Measurements from ENCODE around the gene PPM1F.

PPM1F gene, protein sequence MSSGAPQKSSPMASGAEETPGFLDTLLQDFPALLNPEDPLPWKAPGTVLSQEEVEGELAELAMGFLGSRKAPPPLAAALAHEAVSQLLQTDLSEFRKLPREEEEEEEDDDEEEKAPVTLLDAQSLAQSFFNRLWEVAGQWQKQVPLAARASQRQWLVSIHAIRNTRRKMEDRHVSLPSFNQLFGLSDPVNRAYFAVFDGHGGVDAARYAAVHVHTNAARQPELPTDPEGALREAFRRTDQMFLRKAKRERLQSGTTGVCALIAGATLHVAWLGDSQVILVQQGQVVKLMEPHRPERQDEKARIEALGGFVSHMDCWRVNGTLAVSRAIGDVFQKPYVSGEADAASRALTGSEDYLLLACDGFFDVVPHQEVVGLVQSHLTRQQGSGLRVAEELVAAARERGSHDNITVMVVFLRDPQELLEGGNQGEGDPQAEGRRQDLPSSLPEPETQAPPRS

DNA sequence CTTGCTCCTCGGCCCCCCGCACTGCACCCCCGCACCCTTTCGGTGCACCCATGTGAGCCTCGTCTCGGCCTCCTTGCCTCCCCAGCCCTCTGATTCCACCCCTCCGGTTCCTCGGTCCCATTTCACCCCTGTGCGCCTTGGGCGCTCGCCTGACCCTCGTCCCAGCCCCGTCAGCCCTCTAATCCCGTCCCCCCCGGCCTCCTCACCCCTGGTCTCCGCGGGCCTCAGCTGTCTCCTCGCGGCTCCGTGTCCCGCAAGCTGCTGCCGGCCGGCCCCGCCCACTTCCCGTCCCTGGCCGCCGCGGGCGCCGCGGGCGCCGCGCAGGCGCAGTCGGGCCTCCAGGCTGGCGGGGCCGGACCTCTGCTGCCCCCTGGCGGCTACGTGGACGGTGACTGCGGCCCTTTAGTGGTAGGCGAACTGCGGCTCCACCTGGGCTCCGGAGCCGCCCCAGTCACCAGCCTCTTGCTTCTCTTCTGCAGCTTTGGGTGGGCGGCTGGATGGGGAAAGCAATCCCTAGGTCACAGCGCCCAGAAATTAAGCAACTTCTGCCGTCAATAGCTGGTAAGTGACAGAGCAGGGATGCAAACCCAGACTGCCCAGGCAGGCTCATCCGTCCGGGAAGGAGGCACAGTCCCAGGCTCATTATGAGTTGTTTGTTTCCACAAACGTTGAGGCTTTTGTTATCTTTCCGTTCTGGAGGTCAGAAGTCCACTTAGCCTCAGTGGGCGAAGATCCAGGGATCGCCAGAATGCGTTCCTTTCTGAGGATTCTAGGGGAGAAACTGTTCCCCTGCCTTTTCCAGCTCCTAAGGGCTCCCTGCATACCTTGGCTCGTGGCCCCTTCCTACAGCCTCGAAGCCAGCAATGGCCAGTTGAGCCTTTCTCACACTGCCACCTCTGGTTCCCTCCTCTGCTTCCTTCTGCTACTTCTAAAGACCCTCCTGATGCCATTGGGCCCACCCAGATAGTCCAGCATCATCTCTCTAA lies at the start of gene PPM1F:
PPM1F (minus strand) TSS at position 263 of the 986 bp plus-strand sequence. CDS start 6,800 bp downstream, outside the sequence.
- DNase-seq (ENCODE audit: low read depth in 1 of 2, low spot score in 1 of 2), result peak; percentile 80 to 95

DNA sequence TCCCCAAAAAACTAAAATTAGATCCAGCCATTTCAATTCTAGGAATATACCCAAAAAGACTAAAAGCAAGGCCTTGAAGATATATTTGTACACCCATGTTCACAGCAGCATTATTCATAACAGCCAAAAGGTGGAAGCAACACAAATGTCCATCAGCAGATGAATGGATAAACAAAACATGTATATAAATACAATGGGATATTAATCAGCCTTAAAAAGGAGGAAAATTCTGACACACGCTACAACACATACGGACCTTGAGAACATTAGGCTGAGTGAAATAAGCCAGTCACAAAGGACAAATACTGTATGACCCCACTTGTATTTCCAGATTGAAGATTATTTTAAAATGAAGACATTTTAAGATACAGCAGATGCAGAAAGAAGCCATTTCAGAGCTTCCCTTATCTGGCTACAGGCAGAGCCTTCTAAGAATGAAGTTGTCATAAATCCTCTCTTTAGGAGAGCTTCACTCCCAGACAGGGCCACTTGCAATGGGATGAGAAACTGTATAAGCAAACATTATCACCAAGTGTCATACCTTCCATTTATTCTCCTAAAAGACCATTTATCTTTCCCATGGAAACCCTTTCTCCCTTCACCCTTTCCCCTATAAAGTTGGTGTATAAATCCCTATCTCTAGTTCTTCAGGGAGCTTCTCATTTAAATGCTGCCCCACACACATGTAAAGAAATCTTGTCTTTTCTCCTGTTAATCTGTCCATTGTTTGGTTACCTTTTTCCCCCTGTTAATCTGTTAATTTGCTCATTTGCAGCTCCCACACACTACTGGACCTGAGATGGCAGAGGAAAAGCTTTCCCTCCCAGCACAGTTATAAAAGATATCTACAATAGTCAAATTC lies 49.2 kb upstream of the PPM1F start:
- DNase-seq (ENCODE audit: low read depth in 1 of 2, low spot score in 1 of 2), result no peak

DNA sequence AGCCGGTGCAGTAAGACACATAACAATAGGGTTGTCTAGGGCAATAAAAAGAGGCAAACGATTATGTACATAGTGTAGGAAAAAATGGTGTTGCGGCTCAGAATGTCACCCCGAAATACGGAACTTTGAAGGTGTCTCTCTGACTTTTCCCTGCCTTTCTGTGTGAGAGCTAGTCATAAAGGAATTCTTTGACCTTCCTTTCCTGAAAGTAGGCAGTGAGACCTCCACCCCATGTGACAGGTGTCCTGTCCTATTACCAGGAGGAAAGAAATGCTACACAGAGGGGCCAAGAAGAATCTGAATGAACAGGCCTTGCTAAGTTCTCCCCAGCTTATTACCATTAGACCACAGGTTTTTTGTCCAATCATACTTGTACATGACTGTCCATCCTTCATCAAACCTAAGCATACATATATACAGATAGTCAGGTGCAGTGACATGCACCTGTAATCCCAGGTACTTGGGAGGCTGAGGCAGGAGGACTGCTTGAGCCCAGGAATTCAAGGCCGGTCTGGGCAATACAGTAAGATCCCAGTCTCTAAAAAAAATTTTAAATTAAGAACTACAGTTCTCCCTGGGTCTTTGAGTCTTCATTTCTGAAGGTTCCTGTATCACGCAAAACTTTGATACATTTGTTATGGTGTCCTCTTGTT lies 46.1 kb upstream of the PPM1F start:
- no peak for DNase-seq (ENCODE audit: low read depth in 1 of 2, low spot score in 1 of 2)

DNA sequence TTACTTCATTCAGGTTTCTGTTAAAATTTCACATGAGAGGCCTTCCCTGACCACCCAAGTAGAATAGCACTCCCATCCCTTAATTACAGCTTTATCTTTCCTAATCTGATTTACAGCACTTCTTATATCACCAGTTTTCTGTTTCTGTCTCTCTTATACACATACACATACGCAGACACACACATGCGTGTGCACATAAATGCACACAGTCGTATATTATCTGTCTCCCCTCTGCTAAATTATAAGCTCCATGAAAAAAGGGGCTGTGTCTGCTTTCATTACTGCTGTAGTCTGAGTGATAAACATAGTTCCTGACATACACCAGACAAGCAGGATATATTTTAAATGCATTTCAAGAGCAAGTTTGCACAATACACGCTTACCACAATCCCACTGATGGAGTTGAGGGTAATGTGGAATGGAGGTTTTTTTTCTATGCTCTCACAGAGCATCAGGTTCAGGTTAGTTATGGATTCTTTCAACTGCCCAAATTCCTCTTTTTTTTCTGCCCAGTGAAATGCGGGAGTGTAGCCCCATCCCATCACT lies 43.6 kb upstream of the PPM1F start:
- DNase-seq (ENCODE audit: low read depth in 1 of 2, low spot score in 1 of 2), result no peak

DNA sequence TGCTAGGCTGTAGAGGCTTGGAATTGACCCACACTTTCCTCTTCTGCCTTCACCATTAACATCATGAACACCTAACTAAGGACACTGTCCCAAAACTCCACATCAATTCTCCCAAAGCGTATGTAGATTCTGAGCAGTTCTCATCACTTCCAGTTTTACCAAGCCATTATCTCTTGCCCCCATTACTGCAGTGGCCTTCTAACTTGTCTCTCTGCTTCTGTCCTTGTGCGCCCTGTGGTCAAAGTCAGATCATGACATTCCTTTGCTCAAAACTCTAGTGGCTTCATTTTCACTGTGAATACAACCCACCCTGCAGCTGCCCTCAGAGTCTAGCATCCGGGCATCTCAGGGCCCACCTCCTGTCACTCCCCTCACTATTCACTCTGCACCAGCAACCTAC lies 43.0 kb upstream of the PPM1F start:
- DNase-seq (ENCODE audit: low read depth in 1 of 2, low spot score in 1 of 2), result no peak

DNA sequence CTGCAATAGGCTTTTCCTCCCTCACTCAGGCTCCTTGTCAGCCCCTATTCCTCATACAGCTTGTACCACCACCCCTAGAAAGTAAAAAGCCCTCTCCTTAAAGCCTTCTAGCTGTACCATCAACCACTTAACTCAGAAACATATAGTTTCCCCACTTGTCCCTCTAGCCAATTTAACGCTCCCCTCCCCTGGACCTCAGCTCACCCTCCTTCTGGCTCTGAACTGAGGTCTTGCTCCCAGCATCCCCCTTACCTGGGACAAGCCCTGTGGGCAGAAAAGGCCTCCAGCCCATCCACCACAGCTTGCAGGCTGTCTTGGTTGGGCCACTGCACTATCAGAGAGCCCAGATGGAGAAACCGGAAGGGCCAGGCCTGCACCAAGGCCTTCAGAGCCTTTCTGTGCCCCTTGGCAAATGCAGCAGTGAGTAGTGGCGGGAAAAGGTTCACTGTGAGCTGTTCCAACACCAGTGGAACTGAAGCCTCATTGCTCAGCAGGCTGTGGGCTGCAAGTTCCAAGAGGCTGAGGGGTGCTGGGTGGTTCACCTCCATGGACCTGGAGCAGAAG lies 42.3 kb upstream of the PPM1F start:
- no peak for DNase-seq (ENCODE audit: low read depth in 1 of 2, low spot score in 1 of 2)

DNA sequence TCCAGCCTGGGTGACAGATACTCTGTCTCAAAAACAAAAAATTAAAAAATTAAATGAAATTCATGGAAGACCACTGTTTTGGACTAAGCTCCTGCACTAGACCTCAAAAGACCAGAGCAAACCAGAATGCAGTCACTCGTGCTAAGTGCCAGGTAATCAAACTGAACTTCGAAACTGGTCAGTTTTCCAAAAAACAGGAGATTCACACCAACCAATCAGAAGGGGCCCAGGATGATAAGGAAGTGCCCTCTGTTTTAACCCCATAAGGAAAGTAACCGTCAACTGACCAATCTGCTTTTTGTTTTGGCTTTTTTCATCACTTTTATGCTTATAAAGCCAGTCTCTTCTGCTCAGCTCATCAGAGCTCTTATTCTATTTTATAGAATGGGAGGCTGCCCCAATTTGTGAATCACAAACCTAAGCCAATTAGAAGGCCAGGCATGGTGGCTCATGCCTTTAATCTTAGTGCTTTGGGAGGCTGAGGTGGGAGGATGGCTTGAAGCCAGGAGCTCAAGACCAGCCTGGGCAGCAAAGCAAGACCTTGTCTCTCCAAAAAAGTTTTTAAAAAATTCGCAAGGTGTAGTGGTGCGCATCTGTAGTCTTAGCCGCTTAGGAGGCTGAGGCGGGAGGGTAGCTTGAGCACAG lies 40.1 kb upstream of the PPM1F start:
- no peak for DNase-seq (ENCODE audit: low read depth in 1 of 2, low spot score in 1 of 2)

DNA sequence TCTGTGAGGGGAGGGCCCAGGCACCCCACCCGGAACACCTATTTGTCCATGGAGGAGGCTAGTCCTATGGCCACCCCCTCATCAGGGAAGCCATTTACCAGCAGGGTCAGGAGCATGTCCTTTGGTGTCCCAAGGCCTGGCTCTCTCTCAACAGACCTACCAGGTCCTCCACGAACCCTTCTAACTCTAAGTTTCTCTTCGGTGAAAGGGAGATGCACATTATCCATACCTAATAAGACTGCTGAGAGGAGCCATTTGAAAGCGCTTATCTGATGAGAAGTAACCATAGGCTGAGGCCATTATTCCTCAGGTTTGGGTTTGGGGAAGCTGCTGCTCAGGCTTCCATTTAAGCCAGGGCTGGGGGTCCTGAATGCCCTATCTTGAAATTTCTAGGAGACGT lies 39.1 kb upstream of the PPM1F start:
- DNase-seq (ENCODE audit: low read depth in 1 of 2, low spot score in 1 of 2), result no peak

DNA sequence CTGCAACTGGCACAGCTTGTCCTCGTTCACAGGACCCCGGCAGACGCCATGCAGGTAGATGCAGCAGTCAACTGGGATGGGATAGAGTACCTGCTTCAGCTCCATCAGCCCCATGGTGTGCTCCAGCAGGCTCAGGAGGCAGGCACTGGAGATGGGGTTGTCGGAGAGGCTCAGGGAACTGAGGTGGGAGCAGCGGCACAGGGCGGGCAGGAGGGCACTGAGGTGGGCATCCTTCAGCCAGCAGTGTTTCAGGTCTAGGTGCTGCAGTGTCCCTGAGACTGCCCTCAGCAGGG lies 38.6 kb upstream of the PPM1F start:
- DNase-seq (ENCODE audit: low read depth in 1 of 2, low spot score in 1 of 2), result no peak

DNA sequence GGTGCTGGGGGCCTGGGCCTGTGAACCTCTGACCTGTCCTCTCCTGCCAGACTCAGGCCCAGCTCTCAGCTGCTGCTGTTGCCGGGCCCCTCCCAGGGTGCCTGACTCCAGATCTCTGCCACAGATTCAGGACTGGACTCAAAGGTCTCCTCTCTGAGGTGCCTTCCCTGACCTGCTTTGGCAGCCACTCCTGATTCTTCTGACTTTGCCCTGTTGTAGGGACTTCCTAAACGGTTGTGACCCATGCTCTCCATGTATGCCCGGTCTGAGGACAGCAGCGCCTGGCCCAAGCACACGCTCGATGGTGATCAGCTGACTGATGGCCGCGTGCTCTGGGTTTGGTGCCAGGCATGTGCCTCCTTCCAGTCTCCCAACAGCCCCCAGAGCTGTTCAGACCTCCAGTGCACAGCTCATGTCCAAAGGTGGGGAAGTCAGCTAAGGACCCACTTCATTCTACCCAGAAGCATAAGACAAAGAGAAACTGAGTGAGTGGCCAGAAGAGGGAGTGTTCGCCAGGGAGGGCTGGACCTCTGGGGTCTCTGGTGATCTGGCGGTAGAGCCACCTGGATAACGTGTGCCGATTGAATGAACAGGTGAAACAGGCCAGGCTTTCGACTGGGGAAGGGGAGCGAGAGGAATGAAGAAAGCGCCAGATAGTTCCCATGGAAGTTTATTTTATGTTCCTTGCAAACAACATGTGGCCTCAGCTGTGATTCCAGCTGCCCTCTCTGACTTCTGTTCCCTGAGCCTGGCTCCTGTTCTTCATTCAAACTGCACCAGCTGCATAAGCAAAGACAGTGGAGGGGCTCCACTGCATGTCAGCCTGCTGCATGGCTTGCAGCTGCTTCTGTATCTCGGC lies 38.0 kb upstream of the PPM1F start:
- DNase-seq (ENCODE audit: low read depth in 1 of 2, low spot score in 1 of 2), result no peak

DNA sequence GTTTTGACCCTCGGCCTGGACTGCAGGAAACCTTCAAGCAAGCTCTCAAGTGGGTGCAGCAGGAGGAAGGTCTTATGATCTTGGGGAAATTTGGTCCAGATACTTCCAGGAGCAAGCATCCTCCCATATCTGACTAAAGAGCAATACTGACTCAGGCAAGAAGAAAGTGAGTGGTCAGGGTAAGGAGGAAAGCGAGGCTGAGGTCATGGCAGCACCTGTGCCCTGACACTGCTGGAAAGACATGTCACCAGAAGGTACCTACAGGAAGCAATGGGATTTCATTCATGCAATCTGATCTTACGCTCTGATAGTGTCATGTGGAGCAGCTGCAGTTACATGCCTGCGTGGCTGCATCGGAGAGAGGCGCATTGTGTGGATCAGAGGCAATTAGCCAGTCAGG lies 36.4 kb upstream of the PPM1F start:
- no peak for DNase-seq (ENCODE audit: low read depth in 1 of 2, low spot score in 1 of 2)

DNA sequence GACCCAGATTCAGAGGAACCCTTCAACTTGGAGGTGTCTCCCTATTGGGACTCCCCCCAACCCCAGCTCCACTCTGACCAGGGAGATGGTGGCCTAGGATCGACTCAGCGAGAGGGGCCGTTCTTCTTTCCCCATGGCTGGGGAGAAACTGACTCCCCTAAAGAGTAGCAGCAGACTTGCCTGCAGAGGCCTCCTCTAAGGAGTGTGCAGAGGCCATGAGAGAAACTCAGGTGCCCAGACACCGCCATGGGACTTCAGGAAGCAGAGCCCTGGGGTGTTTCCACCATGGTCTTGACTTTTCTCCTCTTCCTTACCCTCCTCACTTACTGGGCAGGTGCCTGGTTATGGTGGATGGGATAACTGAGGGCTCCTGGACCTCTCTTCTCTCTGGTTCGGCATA lies 32.6 kb upstream of the PPM1F start:
- DNase-seq (ENCODE audit: low read depth in 1 of 2, low spot score in 1 of 2), result no peak

DNA sequence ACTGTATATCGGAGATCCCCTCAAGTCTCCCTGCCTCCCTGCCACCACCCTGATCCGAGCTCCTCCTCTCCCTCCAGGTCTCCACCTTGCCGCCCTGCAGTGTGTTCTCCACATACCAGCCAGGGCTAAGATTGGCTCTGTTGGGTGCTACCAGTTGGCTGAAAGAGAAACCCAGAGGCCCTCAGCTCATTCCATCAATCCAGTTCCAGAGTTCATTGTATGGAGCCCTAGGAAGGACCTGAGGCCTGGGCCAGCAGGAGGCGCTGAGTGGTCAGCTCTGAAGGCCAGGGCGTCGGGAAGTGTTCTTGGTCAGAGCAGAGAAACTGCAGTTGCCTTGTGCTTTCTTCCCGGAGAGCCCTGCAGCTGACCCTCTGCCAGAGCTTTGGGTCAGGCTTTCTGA lies 32.1 kb upstream of the PPM1F start:
- no peak for DNase-seq (ENCODE audit: low read depth in 1 of 2, low spot score in 1 of 2)

DNA sequence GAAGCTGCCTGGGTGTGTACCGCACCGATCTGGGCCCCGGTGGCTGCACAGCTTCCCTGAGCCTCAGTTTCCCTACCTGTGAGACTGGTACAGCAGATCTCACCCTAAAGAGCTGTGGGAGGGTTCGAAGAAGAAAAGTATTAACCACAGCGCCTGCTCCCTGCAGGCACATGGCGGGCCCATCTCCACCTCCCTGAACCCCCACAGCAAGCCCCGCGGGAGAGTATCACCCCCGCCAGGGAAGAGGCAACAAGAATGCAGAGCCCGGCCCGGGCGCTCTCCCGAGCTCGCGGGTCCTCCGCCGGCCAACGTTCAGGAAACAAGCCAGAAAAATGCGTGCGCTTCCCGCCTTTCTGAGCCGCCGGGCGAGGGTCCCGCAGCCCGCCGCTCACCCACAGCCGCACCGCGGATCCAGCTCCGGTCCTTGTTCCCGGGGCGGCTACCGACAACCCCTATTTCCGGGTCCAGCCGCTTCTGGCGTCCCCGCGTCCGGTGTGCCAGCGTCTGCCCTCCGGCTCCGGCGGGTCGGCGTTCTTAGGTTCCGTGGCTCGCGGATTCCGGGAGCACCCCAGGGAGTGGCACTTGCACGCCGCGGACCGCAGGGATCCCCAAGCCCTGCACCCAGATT lies 29.8 kb upstream of the PPM1F start, which contains the start of gene TOP3B:
TOP3B (minus strand) TSS at position 450 of the 628 bp plus-strand sequence. CDS start 7,078 bp downstream, outside the sequence.
- peak; percentile 78 to 82 for DNase-seq (ENCODE audit: low read depth in 1 of 2, low spot score in 1 of 2)

DNA sequence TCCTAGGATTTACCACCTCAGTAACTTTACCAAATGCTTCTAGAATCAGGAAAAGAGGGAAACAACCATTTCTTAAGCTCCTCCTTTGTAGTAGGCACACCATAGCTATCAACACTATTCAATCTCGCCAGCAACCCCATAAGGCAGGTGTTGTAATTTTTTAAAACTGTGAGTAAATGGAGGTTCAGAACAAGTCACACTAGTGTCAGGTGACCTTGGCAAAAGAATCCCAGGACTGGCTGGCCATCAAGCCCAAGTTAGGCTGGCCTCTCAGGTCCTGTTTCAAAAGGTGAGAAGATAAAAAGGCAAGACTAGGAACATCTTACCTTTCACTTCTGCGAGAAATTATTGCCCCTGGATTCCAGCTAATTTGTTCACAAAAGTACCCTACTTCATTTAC lies 29.2 kb upstream of the PPM1F start:
- no peak for DNase-seq (ENCODE audit: low read depth in 1 of 2, low spot score in 1 of 2)

DNA sequence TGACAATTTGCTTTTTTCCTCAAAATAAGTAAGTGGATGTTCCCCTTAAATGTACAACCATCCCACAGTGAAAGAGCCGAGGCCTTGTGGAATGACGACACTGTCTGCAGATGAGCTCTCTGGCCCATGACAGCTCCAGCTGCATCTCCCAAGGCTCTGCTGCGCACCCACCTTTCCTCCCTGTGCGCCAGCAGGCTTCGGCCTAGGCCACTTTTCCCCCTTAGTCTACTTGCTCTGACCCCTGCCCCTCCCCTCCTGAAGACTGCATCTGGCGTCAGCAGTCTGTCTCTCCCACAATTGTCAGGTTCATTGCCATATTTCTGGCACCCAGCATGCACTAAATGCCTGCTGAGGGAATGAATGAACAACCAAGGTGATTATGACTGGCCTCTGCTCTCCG lies 27.9 kb upstream of the PPM1F start:
- no peak for DNase-seq (ENCODE audit: low read depth in 1 of 2, low spot score in 1 of 2)

DNA sequence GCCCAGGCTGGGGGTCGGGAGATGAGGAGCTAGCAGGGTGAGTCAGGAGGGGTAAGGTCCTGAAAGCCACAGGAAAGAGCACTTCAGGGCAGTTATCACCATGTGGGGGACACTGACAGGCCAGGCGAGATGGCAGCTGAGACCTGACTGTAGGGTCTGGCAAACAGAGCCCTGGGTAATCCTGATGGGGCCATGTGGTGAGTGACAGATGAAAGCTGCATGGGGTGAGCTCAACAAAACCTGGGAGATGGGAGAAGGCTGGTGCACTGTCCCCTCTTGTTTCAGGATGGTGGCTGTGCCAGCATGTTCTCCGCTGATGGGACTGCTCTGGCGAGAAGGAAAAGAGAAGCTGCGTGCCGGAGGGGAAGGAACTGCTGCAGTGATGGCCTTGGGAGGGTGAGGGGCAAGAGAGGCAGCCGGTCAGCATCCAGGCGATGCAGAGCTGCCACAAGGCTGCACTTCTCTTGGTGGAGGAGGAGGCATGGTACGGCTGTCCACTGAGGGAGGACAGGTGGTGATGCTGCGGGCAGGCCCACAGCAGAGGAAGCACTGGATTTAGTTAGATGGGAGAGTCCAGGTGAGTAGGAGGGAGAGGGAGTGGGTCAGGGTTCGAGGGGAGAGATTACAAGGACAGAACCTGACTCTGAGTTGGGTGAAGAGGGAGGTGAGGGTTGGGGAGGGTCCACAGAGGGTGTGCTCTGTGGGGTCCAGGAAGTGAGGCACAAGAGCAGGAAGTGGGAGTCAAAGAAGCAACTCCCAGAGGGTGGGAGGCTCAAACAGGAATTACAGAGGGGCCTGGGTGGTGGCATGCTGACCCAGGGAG lies 26.1 kb upstream of the PPM1F start:
- no peak for DNase-seq (ENCODE audit: low read depth in 1 of 2, low spot score in 1 of 2)
